ENCODE measurements around the gene CA4.
"Not testable (repeated sequence)": the region's sequence is repeated elsewhere in the genome, so short reads cannot be mapped to it uniquely, and the experiment has no call there.

The CA4 gene

DNA sequence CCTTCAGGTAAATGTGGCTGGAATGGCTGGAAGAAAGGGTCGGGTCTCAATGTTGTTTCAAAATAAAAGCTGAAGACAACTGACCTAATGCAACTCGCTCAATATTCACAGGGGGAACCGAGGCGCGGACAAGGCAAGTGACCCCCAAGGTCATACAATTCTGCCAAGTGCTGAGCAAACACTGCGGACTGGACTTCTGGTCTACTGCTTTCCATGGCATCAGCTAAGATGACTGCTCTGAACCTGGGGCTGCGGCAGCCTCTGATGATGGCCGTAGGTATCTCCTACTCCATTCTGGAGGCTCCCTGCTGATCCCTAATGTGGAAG lies 21.9 kb downstream of the CA4 start:
- TF ChIP-seq, protein P1, sequence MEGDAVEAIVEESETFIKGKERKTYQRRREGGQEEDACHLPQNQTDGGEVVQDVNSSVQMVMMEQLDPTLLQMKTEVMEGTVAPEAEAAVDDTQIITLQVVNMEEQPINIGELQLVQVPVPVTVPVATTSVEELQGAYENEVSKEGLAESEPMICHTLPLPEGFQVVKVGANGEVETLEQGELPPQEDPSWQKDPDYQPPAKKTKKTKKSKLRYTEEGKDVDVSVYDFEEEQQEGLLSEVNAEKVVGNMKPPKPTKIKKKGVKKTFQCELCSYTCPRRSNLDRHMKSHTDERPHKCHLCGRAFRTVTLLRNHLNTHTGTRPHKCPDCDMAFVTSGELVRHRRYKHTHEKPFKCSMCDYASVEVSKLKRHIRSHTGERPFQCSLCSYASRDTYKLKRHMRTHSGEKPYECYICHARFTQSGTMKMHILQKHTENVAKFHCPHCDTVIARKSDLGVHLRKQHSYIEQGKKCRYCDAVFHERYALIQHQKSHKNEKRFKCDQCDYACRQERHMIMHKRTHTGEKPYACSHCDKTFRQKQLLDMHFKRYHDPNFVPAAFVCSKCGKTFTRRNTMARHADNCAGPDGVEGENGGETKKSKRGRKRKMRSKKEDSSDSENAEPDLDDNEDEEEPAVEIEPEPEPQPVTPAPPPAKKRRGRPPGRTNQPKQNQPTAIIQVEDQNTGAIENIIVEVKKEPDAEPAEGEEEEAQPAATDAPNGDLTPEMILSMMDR (IDR thresholded peaks at IDR 0.05; ENCODE audit: low read depth, low read length, missing control alignments): no peak

DNA sequence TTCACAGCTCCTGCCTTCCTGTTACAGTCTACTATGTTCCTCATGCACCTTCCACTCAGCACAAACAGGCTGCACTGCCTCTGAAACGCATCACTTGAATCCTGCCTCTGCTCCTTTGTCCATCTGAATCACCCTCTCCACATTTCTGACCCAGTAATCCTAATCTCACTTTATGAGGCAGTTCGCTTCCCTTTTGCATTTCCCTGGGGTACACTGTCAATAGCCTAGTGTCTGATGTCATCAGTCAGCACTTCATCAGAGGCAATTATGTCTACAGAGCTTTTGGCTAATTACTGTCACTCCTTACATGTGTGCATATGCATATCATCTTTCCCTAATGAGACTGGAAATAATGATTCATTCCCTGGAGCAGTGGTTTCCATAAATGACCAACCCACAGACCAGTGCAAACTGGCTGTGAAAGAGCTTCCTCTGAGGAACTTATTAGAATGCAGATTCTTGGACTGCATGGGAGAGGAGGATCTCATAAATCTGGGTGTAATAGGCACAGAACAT lies 23.6 kb downstream of the CA4 start:
- TF ChIP-seq, protein P1 (IDR thresholded peaks at IDR 0.05; ENCODE audit: low read depth, low read length, missing control alignments): no peak
- no peak overlapping the region for H3K4me3 ChIP-seq (ENCODE audit: low read depth, low read length)
- DNase-seq (ENCODE audit: low read depth): no peak

More for the DNA sequence above, 21.9 kb downstream of the CA4 start:
- no peak overlapping the region for H3K4me3 ChIP-seq (ENCODE audit: low read depth, low read length)
- no peak for DNase-seq (ENCODE audit: low read depth)

DNA sequence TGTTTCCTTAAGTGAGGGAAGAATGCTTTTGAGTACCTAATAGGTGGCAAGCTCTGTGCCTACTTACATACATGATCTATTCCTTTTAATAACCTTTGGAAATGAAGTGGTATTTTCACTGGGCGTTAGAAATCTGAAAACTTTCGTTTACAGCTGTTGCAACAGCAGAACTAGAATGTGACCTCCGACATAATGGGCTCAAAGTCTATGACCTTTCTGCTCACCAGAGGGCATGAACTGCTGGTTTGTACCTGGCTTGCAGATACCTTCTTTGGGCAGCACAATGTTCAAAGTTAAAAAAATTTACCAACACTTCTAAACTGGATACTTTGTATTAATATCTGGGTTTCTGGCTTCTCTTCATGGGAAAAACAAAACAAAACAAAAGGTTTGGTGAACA lies 24.3 kb downstream of the CA4 start:
- no peak overlapping the region for H3K4me3 ChIP-seq (ENCODE audit: low read depth, low read length)
- TF ChIP-seq, protein P1 (IDR thresholded peaks at IDR 0.05; ENCODE audit: low read depth, low read length, missing control alignments): no peak
- no peak for DNase-seq (ENCODE audit: low read depth)

DNA sequence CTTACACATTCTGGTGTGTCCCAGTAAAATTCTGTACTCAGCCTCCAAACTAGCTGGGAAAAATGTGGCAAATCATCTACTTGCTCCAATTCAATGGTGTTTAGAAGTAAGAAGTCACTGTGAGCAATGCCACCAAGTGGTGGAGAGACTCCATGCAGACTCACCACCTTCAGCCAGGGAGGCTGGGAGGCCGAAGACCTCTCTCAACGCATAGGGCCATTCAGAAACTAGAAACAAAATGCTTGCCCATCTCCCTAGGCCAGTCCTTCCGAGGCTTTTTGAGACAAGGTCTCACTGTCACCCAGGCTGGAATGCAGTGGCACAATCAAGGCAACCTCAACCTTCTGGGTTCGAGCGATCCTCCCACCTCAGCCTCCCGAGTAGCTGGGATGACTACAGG lies 25.0 kb downstream of the CA4 start:
- H3K4me3 ChIP-seq (ENCODE audit: low read depth, low read length); DNase-seq (ENCODE audit: low read depth): not testable (repeated sequence)

DNA sequence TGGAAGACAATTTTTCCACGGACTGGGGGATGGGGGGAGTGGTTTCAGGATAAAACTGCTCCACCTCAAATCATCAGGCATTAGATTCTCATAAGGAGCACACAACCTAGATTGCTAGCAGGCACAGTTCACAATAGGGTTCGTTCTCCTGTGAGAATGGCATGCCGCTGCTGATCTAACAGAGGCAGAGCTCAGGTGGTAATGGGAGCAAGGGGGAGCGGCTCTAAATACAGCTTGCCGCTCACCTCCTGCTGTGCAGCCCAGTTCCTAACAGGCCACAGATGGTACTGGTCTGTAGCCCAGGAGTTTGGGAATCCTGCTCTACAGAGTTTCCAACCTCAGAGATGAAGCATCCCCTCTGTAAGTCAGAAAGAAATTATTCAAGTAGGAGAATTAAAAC lies 27.0 kb downstream of the CA4 start:
- DNase-seq (ENCODE audit: low read depth); H3K4me3 ChIP-seq (ENCODE audit: low read depth, low read length): not testable (repeated sequence)

DNA sequence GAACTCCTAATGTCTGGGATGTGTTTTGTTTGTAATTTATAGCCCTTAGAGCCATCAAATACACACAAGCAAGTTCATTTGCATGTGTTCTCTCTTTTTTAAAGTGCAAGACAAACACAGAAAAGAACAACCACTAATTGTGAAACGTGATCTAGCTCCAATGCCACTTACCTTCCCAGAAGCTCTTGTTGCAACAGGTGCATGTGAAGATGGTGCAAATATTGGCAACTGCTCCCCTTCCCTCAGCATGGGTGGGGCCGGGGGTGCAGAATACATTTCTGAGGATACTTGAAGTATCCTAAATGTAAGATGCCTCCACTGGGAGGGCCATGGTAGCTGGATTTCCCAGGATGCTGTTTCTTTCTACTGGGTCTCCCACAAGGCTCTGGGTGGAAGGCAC lies 28.4 kb downstream of the CA4 start:
- not testable (repeated sequence) for H3K4me3 ChIP-seq (ENCODE audit: low read depth, low read length); DNase-seq (ENCODE audit: low read depth)

DNA sequence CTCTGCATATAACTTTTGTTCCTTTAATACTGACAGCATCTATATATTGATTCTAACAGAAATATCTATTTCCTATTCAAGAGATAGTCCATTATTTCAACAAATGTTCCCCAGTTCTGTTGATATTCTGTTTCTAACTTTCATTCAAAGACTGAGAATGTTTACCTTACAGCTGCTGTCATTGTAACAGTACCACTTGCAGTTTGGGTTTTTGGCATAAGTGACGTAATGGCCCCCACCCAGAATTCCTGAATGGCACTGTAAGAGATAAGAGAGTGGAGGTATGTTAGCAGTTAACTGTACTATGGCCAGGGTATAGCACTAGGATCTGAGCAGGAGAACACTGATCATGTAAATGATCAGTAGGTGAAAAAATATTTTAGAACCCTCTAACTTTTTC lies 30.6 kb downstream of the CA4 start:
- H3K4me3 ChIP-seq (ENCODE audit: low read depth, low read length); DNase-seq (ENCODE audit: low read depth): not testable (repeated sequence)

DNA sequence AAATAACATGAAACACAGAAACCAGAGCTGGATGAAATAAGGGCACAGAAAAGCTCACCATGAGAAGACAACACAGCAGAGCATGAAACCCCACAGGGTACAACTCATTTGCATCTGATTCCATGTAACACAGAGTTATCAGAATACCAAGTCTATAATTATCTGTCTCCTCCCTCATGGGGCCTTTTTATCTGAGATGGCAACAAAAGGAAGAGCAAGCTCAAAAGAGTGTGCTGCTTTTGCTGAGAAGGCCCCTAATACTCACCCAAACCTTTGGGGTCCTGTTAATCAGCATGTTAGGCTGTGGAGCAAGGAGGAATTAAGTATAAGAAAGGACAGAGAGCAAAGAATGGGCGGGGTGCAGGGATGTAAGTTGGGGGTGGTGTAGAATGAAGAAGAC lies 36.6 kb downstream of the CA4 start:
- DNase-seq (ENCODE audit: low read depth); H3K4me3 ChIP-seq (ENCODE audit: low read depth, low read length): not testable (repeated sequence)

DNA sequence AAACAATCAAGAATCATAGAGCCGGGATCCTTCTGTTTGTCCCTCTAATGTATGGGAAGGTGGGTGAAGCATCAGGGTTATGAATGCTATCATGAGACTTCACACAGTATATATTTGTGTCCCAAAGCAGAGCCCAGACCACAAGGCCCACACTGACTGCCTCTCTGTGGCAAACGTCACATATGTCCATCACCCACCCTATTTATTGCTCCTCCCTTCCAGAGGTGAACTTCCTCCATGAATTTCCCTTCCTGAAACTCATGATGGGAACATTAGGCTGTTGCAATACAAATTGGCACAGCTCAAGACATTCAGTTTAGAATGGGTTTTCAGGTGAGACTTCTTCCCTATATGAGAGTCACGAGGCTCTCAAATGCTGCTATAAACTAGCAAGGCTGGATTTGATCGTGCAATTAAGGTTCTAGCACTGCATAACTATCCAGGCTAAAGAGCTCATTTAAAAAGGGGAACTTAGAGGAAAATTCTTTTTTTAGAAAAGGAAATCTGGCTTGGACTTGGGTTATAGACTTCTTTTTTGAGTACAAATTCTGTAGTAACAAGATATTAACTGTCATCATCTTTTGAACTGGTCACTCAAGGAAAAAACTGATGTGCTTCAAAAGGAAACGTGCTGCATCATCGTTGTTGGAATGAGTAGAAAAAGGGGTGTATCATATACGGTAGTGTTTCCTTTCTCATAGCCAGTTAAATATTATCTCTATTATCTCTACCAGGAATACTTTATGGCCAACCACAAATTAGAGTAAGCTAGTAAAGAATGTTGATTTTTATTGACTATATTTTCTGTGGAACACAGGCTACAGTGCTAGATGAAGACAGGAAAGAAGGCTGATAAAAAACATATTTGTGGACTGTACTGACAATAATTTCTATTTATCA lies 37.3 kb downstream of the CA4 start:
- H3K4me3 ChIP-seq (ENCODE audit: low read depth, low read length); DNase-seq (ENCODE audit: low read depth): not testable (repeated sequence)

DNA sequence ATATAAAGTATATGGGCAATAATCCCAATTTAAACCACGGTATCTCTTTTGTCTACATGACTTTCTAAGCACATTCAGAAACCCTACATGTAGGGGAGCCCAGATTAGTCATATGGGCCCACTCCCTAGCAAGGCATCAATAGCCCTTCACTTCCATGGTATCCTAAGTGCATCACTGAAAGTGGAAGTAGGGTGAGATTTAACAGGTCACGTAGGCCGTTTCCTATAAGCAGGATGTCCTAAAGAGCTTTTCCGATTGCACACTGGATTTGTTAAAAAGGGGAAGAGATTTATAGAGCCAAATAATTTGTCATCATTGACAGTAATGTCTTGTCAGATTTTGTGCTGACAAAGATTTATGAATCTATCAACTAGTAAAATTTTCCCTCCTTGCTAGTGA lies 39.0 kb downstream of the CA4 start:
- no peak for DNase-seq (ENCODE audit: low read depth)
- H3K4me3 ChIP-seq (ENCODE audit: low read depth, low read length): no peak overlapping the region
- TF ChIP-seq, protein P1 (IDR thresholded peaks at IDR 0.05; ENCODE audit: low read depth, low read length, missing control alignments): no peak

DNA sequence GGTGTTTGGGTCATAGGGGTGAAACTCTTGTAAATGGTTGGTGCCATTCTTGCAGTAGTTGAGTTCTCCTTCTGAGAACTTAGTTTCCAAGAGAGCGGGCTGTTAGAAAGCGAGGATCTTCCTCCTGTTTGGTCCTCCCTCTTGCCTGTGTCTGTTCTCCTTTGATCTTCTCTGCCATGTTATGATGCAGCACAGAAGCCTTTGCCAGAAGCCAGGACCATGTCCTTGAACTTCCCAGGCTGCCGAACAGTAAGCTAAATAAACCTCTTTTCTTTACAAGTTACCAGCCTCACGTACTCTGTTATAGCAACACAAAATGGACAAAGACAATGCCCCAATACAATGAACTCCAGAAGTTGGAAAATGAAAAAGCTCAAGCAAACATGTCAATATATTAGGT lies 40.3 kb downstream of the CA4 start:
- H3K4me3 ChIP-seq (ENCODE audit: low read depth, low read length); DNase-seq (ENCODE audit: low read depth): not testable (repeated sequence)

DNA sequence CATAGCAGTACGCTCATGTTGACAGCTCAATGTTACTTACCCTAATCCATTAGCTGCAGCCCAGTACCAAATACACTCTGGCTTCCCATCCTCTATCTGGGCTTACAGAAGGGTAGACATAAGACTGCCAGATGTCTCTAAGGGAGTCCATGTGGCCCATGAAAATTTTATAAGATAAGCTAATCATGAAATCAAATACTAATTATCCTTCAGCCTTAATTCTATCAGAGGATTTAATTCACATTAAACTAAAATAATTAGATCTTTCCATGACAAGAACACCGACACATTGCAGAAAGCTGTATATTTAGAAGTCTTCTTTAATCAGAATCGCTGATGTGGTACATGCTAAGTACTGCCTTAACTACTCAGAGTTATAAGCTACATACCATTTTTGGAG lies 43.3 kb downstream of the CA4 start:
- DNase-seq (ENCODE audit: low read depth): not testable (repeated sequence)

More for the DNA sequence above, 43.3 kb downstream of the CA4 start:
- H3K4me3 ChIP-seq (ENCODE audit: low read depth, low read length): not testable (repeated sequence)
